Measurements from ENCODE around the gene TFDP2.

DNA sequence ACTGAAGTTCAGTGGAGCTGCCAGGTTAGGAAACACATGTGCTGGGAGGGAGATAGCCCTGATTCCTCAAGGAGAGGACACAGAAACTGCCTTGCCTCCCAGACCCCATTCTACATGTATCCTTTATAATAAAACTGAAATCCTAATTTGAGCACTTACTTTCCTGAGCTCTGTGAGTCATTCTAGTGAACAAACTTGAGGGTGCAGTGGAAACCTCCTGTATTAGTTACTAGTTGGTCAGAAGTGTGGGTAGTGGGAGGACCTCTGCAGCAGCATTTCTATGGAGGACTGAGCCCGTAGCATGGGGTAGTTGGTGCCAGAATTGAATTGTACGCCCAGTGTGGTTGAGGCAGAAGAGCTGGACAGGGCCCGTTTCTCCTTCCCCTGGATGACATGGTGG is 249.0 kb downstream of the TFDP2 start:
- TF ChIP-seq, protein P1, sequence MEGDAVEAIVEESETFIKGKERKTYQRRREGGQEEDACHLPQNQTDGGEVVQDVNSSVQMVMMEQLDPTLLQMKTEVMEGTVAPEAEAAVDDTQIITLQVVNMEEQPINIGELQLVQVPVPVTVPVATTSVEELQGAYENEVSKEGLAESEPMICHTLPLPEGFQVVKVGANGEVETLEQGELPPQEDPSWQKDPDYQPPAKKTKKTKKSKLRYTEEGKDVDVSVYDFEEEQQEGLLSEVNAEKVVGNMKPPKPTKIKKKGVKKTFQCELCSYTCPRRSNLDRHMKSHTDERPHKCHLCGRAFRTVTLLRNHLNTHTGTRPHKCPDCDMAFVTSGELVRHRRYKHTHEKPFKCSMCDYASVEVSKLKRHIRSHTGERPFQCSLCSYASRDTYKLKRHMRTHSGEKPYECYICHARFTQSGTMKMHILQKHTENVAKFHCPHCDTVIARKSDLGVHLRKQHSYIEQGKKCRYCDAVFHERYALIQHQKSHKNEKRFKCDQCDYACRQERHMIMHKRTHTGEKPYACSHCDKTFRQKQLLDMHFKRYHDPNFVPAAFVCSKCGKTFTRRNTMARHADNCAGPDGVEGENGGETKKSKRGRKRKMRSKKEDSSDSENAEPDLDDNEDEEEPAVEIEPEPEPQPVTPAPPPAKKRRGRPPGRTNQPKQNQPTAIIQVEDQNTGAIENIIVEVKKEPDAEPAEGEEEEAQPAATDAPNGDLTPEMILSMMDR (IDR thresholded peaks at IDR 0.05): no peak
- no peak for TF ChIP-seq POLR2AphosphoS5 (IDR thresholded peaks at IDR 0.05)
- TF ChIP-seq POLR2A (IDR thresholded peaks at IDR 0.05; ENCODE audit: low read depth): no peak
- TF ChIP-seq EP300 (IDR thresholded peaks at IDR 0.05): no peak

All from esophagus muscularis mucosa (tissue), 4 donors.